GM12864 (cell line): ENCODE results near the gene CACNA1C.

Experiments used
- DNase-seq: peaks from one replicate; pipeline ENCODE4 v3.0.0-alpha.2; 2011; ENCODE audit warnings: low read depth
- H3K4me3 ChIP-seq: 2 replicates; pipeline ENCODE4 v1.5.1; 2011; ENCODE audit warnings: mild to moderate bottlenecking, low read depth, low read length, control low read depth
- CTCF ChIP-seq: IDR thresholded peaks from 2 replicates; pipeline ENCODE4 v1.5.1; 2011; ENCODE audit warnings: low read depth, mild to moderate bottlenecking, moderate library complexity, low read length, control low read depth, inconsistent platforms; ENCODE audit errors: missing control alignments

The CACNA1C gene

GRCh38 chr12:2467447-2468195, 414.8 kb downstream of the CACNA1C start:
- no peak for DNase-seq
- TF ChIP-seq CTCF: no peak
- H3K4me3 ChIP-seq: no peak overlapping the region

DNA sequence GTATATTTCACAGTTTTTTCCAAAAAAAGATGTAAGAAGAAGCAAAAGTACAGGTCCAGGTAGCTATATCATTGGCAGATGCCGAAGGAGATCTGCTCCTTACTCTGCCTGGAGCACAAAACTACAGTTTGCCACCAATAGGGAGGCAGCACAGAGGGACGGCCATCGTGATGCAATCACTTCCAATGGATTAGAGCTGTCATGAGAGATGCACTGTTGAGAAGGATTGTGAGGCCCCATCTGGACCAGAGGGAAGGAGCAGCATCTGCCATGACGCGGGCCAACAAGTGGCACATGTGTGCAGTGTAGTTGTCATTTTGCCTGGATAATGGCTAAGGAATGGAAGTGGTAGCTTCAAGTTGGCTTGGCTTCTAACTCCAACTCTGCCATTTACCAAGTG, 423.2 kb downstream of the CACNA1C start:
- H3K4me3 ChIP-seq: no peak overlapping the region
- no peak for TF ChIP-seq CTCF
- DNase-seq: no peak

DNA sequence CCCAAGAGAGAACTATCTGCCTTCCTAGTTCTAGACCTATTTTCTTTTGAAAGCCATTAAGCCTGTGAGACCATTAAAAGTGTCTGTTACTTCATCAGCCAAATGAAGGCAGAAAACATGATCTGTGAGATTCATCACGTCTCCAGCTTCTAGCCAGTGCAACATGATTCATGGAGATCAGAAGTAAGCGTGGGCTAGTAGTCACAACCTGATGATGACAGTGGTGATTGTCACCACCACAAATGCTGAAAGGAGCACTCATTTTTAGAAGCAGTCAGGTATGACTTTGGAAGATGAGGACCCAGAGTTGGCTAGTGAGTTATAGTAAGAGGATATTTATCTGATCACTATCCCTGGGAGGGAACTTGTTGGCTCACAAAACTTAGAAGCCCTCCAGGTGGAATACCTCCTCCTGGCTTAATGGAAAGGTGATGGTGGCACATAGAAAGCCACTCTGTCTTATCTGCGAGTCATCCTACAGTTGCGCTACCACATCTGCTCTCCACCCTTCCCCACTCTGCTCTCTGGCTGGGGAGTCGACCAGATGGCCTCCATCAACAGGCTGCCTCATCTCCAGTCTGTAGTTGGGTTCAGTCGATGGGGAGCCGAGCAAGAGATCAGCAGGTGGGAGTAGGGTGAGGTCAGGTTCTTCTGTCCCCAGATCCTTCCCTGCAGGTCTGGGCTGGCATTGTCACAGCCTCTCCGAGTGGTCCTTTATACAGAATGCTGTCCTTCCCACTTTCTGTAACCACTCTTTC, 424.4 kb downstream of the CACNA1C start:
- no peak overlapping the region for H3K4me3 ChIP-seq
- TF ChIP-seq CTCF: no peak
- no peak for DNase-seq

DNA sequence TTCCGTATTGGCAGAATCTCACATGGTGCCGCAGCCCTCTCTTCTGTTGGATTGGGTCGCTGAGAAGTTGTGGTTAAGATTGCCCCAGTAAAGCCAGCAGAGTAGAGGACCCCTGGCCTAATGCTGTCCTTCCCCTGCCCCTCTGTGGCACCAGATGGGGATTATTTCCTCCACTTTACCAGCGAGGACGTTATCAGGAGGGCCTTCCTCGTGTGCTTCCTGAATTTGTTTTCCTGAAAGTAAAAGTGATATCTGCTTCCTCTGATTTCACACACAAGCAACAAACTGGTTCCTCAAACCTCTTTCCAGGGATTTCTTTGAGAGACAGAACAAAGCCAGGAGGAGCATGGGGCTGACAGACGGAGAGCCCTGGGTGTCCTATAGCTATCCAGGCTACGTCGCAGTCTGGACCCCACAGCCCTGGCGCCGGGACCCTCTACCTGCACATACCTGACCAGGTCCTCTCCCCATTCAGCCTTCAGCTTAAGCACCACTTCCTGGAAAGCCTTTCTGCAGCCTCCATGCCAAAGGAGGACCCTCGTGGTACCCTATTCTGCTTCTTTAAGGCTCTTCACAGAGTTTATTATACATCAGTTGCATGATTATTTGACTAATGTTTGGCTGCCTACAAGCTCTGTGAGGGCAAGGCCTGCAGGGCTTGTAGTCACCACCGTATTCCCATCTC, 427.2 kb downstream of the CACNA1C start:
- DNase-seq: no peak
- H3K4me3 ChIP-seq: no peak overlapping the region
- no peak for TF ChIP-seq CTCF

DNA sequence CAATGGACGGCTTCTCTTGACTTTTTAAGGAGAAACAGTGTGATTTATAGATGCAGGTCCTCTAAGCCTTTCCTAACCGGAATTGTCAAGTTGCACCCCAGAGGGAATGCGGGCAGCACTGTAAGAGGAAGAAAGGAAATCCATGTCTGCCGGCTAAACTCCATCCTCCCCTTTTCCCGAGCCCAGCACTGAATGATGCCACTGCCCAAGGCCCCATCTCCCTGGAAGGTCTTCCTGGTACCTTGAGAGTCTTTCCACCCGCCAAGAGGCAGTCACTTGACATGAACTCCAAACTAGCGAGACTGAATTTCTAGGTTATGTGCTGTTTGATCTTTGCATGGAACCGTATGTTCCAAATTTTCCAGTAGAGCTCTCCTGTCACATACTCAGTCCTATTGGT, 428.6 kb downstream of the CACNA1C start:
- TF ChIP-seq CTCF: no peak
- H3K4me3 ChIP-seq: no peak overlapping the region
- DNase-seq: no peak

- no peak for TF ChIP-seq CTCF
- DNase-seq: no peak
- H3K4me3 ChIP-seq: no peak overlapping the region
Measured at GRCh38 chr12:2481951-2482350, 429.2 kb downstream of the CACNA1C start.
